Esophagus squamous epithelium (tissue), 5 donors: ENCODE measurements around the gene MNT. TPM values are rescaled to one million over a fixed set of nuclear protein-coding genes. Genes with fewer than 3 reads are reported as not detected.

Experiments
- DNase-seq: peaks from one replicate; lab custom pipeline; 2025; lab: John Stamatoyannopoulos, UW
- H3K27ac ChIP-seq, 4 donors: fragments of 200-600 bp; sonication (generic); one replicate each; pipeline ENCODE4 v1.5.1; 2016 to 2019; ENCODE audit warnings: mild to moderate bottlenecking in 1 of 4
- H3K27me3 ChIP-seq, 4 donors: fragments of 200-600 bp; sonication (generic); 1 replicate in 3 of 4; 2 replicates in 1 of 4; pipeline versions ENCODE4 v1.5.1 to v1.6.0; 2017 to 2021; ENCODE audit warnings: antibody characterized with exemption in 1 of 4
- H3K36me3 ChIP-seq, 3 donors: fragments of 200-600 bp; sonication (generic); one replicate each; pipeline ENCODE4 v1.5.1; 2016 to 2019
- H3K4me1 ChIP-seq, 3 donors: fragments of 200-600 bp; sonication (generic); one replicate each; pipeline ENCODE4 v1.5.1; 2017 to 2019
- H3K4me3 ChIP-seq, 4 donors: fragments of 200-600 bp; sonication (generic); 1 replicate in 3 of 4; 2 replicates in 1 of 4; pipeline ENCODE4 v1.5.1; 2016 to 2019; ENCODE audit warnings: mild to moderate bottlenecking in 2 of 4, moderate library complexity in 1 of 4
- H3K9me3 ChIP-seq, 3 donors: fragments of 200-600 bp; sonication (generic); one replicate each; pipeline ENCODE4 v1.5.1; 2016 to 2019
- CTCF ChIP-seq, 6 experiments: fragments of 450-650 bp in 4 of 6; fragments of 200-600 bp in 2 of 6; sonication (generic) in 2 of 6; IDR thresholded peaks; one replicate each; pipeline ENCODE4 v1.5.1; 2016 to 2019; ENCODE audit warnings: antibody characterized with exemption in 6 of 6, mild to moderate bottlenecking in 4 of 6, moderate library complexity in 4 of 6
- POLR2A ChIP-seq, 4 donors: fragments of 450-650 bp; IDR thresholded peaks; one replicate each; pipeline ENCODE4 v1.6.1; 2017; ENCODE audit warnings: antibody characterized with exemption in 4 of 4, mild to moderate bottlenecking in 4 of 4, moderate library complexity in 3 of 4
- WGBS, 2 donors: methylation state at CpG; one replicate each; pipeline ENCODE4 v1.1.5; 2018; 5-methylcytosine and 5-hydroxymethylcytosine counted together
- intact Hi-C: fragments of 100-400 bp; cut with DNase I; formaldehyde crosslinking; loops from one replicate; pipeline ENCODE4 v1.15.0; 2022
- total RNA-seq, 4 donors: library from RNA; depleted of rRNA; stranded (reverse); fragments of >200 nt; gene quantifications; one replicate each; pipeline ENCODE4 v1.1.0, GENCODE V29; 2016
- donor health status: DM: yes; HTN: yes; CAD: no.

Gene MNT
- total RNA-seq, 4 donors from 2014 or later, result 7.2 to 23.0 (median 17.4) TPM

GRCh38 chr17:2391597-2392251 is 9.1 kb downstream of the MNT start:
- no peaks in the 10 kb centered on the region for H3K27me3 ChIP-seq
- no peaks in the 10 kb centered on the region for H3K9me3 ChIP-seq
- intact Hi-C loops, result no loop called here
- peaks cover 50 to 81% (median 56%) of the 10 kb centered on the region in 3 donors for H3K4me1 ChIP-seq
- peak overlapping the region; percentile 92 to 100 (median 100) for H3K27ac ChIP-seq
- DNase-seq, result no peak
- peaks cover 13 to 44% (median 16%) of the 10 kb centered on the region in 3 donors for H3K36me3 ChIP-seq
- H3K4me3 ChIP-seq, result peak overlapping the region in 3 of 4 donors; percentile 64 to 86 (median 70)
- no peak for TF ChIP-seq POLR2A (IDR thresholded peaks at IDR 0.05)
- no peak for TF ChIP-seq CTCF (IDR thresholded peaks at IDR 0.05)
- WGBS, 2 donors, result 46 to 79% methylated on average over 13 to 18 of the region's 18 CpGs

- Histone ChIP-seq H3K36me3 (peaks cover 21 to 58% (median 24%) of the 10 kb centered on the region in 3 donors), H3K27me3 (no peaks in the 10 kb centered on the region), H3K4me3 (no peak overlapping the region), H3K27ac (peak overlapping the region; percentile 18 to 100 (median 96)), H3K9me3 (no peaks in the 10 kb centered on the region), H3K4me1 (peaks cover 39 to 81% (median 49%) of the 10 kb centered on the region in 3 donors)
- 47 to 72% methylated on average over 6 to 11 of the region's 12 CpGs for WGBS, 2 donors
- TF ChIP-seq POLR2A (IDR thresholded peaks at IDR 0.05) (no peak), CTCF (IDR thresholded peaks at IDR 0.05) (no peak)
- no peak for DNase-seq
- intact Hi-C loops, result no loop called here
These were observed 10.5 kb downstream of the MNT start for GRCh38 chr17:2390199-2390836.

GRCh38 chr17:2388683-2389055 is 12.2 kb downstream of the MNT start:
- H3K27ac ChIP-seq, result peak overlapping the region in 1 of 4 donors; percentile 92
- H3K4me1 ChIP-seq, result peaks cover 27 to 72% (median 34%) of the 10 kb centered on the region in 3 donors
- intact Hi-C loops, result no loop called here
- no peak for DNase-seq
- 84 to 93% methylated on average over 15 of the region's 15 CpGs for WGBS, 2 donors
- TF ChIP-seq CTCF (IDR thresholded peaks at IDR 0.05) (peak in 1 of 6 experiments; percentile 20), POLR2A (IDR thresholded peaks at IDR 0.05) (no peak)
- no peaks in the 10 kb centered on the region for H3K9me3 ChIP-seq
- no peaks in the 10 kb centered on the region for H3K27me3 ChIP-seq
- no peak overlapping the region for H3K4me3 ChIP-seq
- H3K36me3 ChIP-seq, result peaks cover 17 to 60% (median 24%) of the 10 kb centered on the region in 3 donors

- no peak for TF ChIP-seq POLR2A (IDR thresholded peaks at IDR 0.05)
- Histone ChIP-seq H3K4me3 (no peak overlapping the region), H3K27me3 (no peaks in the 10 kb centered on the region), H3K4me1 (peaks cover 27 to 75% (median 34%) of the 10 kb centered on the region in 3 donors), H3K36me3 (peaks cover 17 to 65% (median 24%) of the 10 kb centered on the region in 3 donors), H3K27ac (peak overlapping the region in 1 of 4 donors; percentile 92), H3K9me3 (no peaks in the 10 kb centered on the region)
- WGBS, 2 donors, result 83 to 91% methylated on average over 14 to 16 of the region's 21 CpGs
- DNase-seq, result no peak
- intact Hi-C loops, result no loop called here
These were observed 12.7 kb downstream of the MNT start for GRCh38 chr17:2388020-2388682.

GRCh38 chr17:2387086-2388019 is 13.5 kb downstream of the MNT start:
- peaks cover 33 to 82% (median 34%) of the 10 kb centered on the region in 3 donors for H3K4me1 ChIP-seq
- no peak for TF ChIP-seq CTCF (IDR thresholded peaks at IDR 0.05)
- TF ChIP-seq POLR2A (IDR thresholded peaks at IDR 0.05), result no peak
- DNase-seq, result no peak
- no peak overlapping the region for H3K4me3 ChIP-seq
- intact Hi-C loops, result no loop called here
- no peaks in the 10 kb centered on the region for H3K9me3 ChIP-seq
- peak overlapping the region in 3 of 4 donors; percentile 76 to 82 (median 78) for H3K27ac ChIP-seq
- 88 to 93% methylated on average over 16 to 24 of the region's 41 CpGs for WGBS, 2 donors
- no peaks in the 10 kb centered on the region for H3K27me3 ChIP-seq
- H3K36me3 ChIP-seq, result peaks cover 17 to 67% (median 24%) of the 10 kb centered on the region in 3 donors
